ENCODE results near the gene CSRP1.

CSRP1 gene

GRCh38 chr1:201454608-201455007 lies 52.3 kb downstream of the CSRP1 start:
- DNase-seq (ENCODE audit: low read depth) = no peak

GRCh38 chr1:201452866-201453265 lies 54.1 kb downstream of the CSRP1 start:
- no peak for DNase-seq (ENCODE audit: low read depth)

GRCh38 chr1:201450721-201451291 lies 56.1 kb downstream of the CSRP1 start:
- DNase-seq (ENCODE audit: low read depth) = no peak

- no peak for DNase-seq (ENCODE audit: low read depth)
Observed at GRCh38 chr1:201448990-201449389, 57.9 kb downstream of the CSRP1 start.

- peak; percentile 68 for DNase-seq (ENCODE audit: low read depth)
Observed at GRCh38 chr1:201447903-201448871, 58.7 kb downstream of the CSRP1 start.

GRCh38 chr1:201445310-201445709 lies 61.6 kb downstream of the CSRP1 start:
- DNase-seq (ENCODE audit: low read depth) = no peak

- DNase-seq (ENCODE audit: low read depth) = no peak
Observed at GRCh38 chr1:201444792-201445191, 62.1 kb downstream of the CSRP1 start.

- DNase-seq (ENCODE audit: low read depth) = no peak
Observed at GRCh38 chr1:201443747-201444146, 63.2 kb downstream of the CSRP1 start.

- no peak for DNase-seq (ENCODE audit: low read depth)
Observed at GRCh38 chr1:201436969-201437368, 70.0 kb downstream of the CSRP1 start.

GRCh38 chr1:201436393-201436792 lies 70.5 kb downstream of the CSRP1 start:
- DNase-seq (ENCODE audit: low read depth) = no peak

GRCh38 chr1:201434266-201434665 lies 72.7 kb downstream of the CSRP1 start:
- no peak for DNase-seq (ENCODE audit: low read depth)

GRCh38 chr1:201433609-201434008 lies 73.3 kb downstream of the CSRP1 start:
- DNase-seq (ENCODE audit: low read depth) = no peak
